ENCODE data around the gene AP2S1.

GRCh38 chr19:46841458-46842083 lies 9.1 kb downstream of the AP2S1 start:
- TF ChIP-seq CTCF (conservative IDR thresholded peaks at IDR 0.05; ENCODE audit: low read depth, low read length) (no peak), EZH2 (IDR thresholded peaks at IDR 0.05; ENCODE audit: borderline replicate concordance, low read depth, low read length, poor library complexity, severe bottlenecking) (no peak)
